H1 (cell line): ENCODE data around the gene IL9. TPM values are rescaled to one million over a fixed set of nuclear protein-coding genes. Genes with fewer than 3 reads are reported as not detected.

Experiments used
- CTBP2 ChIP-seq: IDR thresholded peaks from 2 replicates; pipeline ENCODE4 v1.7.0; 2011; ENCODE audit warnings: borderline replicate concordance, mild to moderate bottlenecking, moderate library complexity, mixed read lengths, low read length; ENCODE audit not compliant: insufficient read depth, insufficient read length
- GTF2F1 ChIP-seq: IDR thresholded peaks from 2 replicates; pipeline ENCODE4 v1.6.1; 2012; ENCODE audit warnings: low read depth, low read length, improper control_type of control experiment, borderline replicate concordance
- KDM4A ChIP-seq: IDR thresholded peaks from one replicate; pipeline ENCODE4 v1.7.1; 2012; ENCODE audit warnings: low read depth, mild to moderate bottlenecking, moderate library complexity, low read length, inconsistent platforms; ENCODE audit not compliant: severe bottlenecking
- KDM5A ChIP-seq: fragments of 200-600 bp; IDR thresholded peaks from 2 replicates; pipeline ENCODE4 v1.7.1; 2012; ENCODE audit warnings: mild to moderate bottlenecking, low read length, inconsistent platforms, mixed read lengths
- ZNF274 ChIP-seq: IDR thresholded peaks from 2 replicates; pipeline ENCODE4 v1.7.0; 2012; ENCODE audit warnings: low read length, borderline replicate concordance; ENCODE audit errors: extremely low read depth
- polyA plus RNA-seq, 7 experiments: library from polyadenylated mRNA; depleted of rRNA in 3 of 7; stranded (reverse) in 5 of 7; unstranded in 2 of 7; fragments of >200 nt in 5 of 7; fragments of 200-250 nt in 2 of 7; gene quantifications; 1 replicate in 5 of 7; 2 replicates in 1 of 7; 4 replicates in 1 of 7; pipeline versions ENCODE4 v1.2.1 to v1.2.3, GENCODE V29; 2011 to 2013; ENCODE audit warnings: missing spikeins in 2 of 7, mixed read lengths in 2 of 7
- total RNA-seq: library from RNA; stranded (reverse); fragmentation: NEBNext Ultra II Directional; extraction: Animal tissue kit (Norgen Biotek cat#: 25700); gene quantifications from 2 replicates; pipeline ENCODE4 v1.2.1, GENCODE V29; 2021

Gene IL9
- total and polyA plus RNA-seq, 2 of the 8 experiments (the other 6 are each of a cell fraction or from before 2014, with no cell fraction given): not detected

DNA sequence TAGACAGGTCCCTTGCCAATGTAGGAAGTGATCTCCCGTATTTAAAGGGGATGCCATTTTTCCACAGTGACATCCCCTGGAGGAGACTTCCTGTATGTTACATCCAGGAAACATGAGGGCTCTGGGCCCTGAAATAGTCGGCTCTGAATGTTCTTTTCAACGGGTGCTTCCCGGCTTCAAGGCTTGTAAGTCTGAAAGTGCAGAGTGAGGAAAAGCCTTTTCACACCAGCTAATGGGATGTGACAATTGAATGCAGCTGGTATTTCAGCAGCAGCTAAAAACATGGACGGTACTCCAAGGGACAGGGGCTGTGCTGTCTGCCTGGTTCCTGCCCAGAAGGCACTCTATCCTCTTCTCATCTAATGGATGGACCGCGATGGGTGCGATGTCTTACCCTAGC, 1.4 kb downstream of the IL9 start (continued):
- TF ChIP-seq GTF2F1 (no peak), CTBP2 (no peak), KDM4A (no peak), ZNF274 (no peak), KDM5A (no peak)
- TF ChIP-seq, all 59 proteins: peak for 0
